ENCODE data around the gene SHH. TPM values are rescaled to one million over a fixed set of nuclear protein-coding genes. Genes with fewer than 3 reads are reported as not detected.

The SHH gene
- total RNA-seq, 4 donors from 2014 or later: 7.7 to 16.2 (median 11.3) TPM

- DNase-seq (ENCODE audit: low spot score in 2 of 2): no peak
- TF ChIP-seq, protein P1, sequence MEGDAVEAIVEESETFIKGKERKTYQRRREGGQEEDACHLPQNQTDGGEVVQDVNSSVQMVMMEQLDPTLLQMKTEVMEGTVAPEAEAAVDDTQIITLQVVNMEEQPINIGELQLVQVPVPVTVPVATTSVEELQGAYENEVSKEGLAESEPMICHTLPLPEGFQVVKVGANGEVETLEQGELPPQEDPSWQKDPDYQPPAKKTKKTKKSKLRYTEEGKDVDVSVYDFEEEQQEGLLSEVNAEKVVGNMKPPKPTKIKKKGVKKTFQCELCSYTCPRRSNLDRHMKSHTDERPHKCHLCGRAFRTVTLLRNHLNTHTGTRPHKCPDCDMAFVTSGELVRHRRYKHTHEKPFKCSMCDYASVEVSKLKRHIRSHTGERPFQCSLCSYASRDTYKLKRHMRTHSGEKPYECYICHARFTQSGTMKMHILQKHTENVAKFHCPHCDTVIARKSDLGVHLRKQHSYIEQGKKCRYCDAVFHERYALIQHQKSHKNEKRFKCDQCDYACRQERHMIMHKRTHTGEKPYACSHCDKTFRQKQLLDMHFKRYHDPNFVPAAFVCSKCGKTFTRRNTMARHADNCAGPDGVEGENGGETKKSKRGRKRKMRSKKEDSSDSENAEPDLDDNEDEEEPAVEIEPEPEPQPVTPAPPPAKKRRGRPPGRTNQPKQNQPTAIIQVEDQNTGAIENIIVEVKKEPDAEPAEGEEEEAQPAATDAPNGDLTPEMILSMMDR (IDR thresholded peaks at IDR 0.05): no peak
- TF ChIP-seq POLR2A (IDR thresholded peaks at IDR 0.05) (no peak), EP300 (IDR thresholded peaks at IDR 0.05) (no peak)
- 43 to 50% methylated on average over 3 of the region's 3 CpGs for WGBS, 2 donors
- no peaks in the 10 kb centered on the region for H3K36me3 ChIP-seq
- no peaks in the 10 kb centered on the region for H3K27me3 ChIP-seq
- peaks cover 0 to 15% (median 0%) of the 10 kb centered on the region in 4 donors for H3K9me3 ChIP-seq
- peaks cover 0 to 17% (median 0%) of the 10 kb centered on the region in 4 donors for H3K4me1 ChIP-seq
- no peak overlapping the region for H3K4me3 ChIP-seq
- no peak overlapping the region for H3K27ac ChIP-seq
Observed at GRCh38 chr7:155858521-155859061, 46.3 kb upstream of the SHH start.

DNA sequence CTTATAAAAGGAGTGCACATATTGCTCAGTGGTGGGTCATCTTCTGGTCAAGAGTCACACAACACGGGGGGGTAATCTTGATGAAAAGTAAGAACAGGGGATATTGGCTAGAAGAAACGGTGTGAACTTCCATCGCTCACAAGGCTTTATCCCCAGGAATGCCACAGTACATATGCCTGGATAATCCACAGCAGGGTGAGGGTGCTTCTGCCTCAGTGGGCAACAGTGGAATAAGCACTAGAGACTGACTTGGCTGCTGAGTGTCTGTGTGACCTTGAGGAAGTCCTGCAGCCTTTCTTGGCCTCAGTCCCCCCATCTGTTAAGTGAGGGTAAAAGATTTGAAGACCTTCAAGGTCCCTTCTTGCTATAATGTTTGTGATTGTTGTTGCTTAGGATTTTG, 44.9 kb upstream of the SHH start:
- TF ChIP-seq EP300 (IDR thresholded peaks at IDR 0.05): no peak
- no peak for TF ChIP-seq POLR2A (IDR thresholded peaks at IDR 0.05)
- TF ChIP-seq, protein P1 (IDR thresholded peaks at IDR 0.05): no peak
- Histone ChIP-seq H3K9me3 (peaks cover 0 to 15% (median 0%) of the 10 kb centered on the region in 4 donors), H3K4me1 (peaks cover 0 to 17% (median 0%) of the 10 kb centered on the region in 4 donors), H3K36me3 (no peaks in the 10 kb centered on the region), H3K27ac (no peak overlapping the region), H3K27me3 (no peaks in the 10 kb centered on the region), H3K4me3 (no peak overlapping the region)
- WGBS, 2 donors: 85 to 88% methylated on average over 3 of the region's 3 CpGs
- no peak for DNase-seq (ENCODE audit: low spot score in 2 of 2)

DNA sequence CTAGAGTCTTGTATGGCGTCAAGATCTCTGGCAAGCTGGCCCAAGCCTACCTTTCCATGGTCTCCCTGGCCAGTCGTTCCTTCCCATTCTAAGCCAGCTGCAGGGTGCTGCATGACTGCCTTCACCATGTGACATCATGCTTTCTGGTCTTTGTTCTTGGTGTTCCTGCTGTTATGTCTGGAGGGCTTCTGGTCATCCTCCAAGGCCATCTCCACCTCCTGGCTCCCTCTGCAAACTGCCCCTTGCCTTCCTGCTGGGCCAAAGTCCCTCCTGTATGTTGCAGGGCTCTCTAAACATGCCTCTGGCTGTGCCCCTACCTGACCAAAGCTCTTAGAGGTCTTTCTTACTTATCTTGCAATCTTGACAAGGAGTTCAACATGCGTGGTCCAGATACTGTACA, 44.4 kb upstream of the SHH start:
- Histone ChIP-seq H3K27me3 (no peaks in the 10 kb centered on the region), H3K4me3 (no peak overlapping the region), H3K27ac (no peak overlapping the region), H3K36me3 (no peaks in the 10 kb centered on the region), H3K9me3 (peaks cover 0 to 15% (median 0%) of the 10 kb centered on the region in 4 donors), H3K4me1 (peaks cover 0 to 17% (median 0%) of the 10 kb centered on the region in 4 donors)
- 87 to 90% methylated on average over 3 of the region's 3 CpGs for WGBS, 2 donors
- no peak for DNase-seq (ENCODE audit: low spot score in 2 of 2)
- no peak for TF ChIP-seq POLR2A (IDR thresholded peaks at IDR 0.05)
- TF ChIP-seq EP300 (IDR thresholded peaks at IDR 0.05): no peak
- TF ChIP-seq, protein P1 (IDR thresholded peaks at IDR 0.05): no peak

DNA sequence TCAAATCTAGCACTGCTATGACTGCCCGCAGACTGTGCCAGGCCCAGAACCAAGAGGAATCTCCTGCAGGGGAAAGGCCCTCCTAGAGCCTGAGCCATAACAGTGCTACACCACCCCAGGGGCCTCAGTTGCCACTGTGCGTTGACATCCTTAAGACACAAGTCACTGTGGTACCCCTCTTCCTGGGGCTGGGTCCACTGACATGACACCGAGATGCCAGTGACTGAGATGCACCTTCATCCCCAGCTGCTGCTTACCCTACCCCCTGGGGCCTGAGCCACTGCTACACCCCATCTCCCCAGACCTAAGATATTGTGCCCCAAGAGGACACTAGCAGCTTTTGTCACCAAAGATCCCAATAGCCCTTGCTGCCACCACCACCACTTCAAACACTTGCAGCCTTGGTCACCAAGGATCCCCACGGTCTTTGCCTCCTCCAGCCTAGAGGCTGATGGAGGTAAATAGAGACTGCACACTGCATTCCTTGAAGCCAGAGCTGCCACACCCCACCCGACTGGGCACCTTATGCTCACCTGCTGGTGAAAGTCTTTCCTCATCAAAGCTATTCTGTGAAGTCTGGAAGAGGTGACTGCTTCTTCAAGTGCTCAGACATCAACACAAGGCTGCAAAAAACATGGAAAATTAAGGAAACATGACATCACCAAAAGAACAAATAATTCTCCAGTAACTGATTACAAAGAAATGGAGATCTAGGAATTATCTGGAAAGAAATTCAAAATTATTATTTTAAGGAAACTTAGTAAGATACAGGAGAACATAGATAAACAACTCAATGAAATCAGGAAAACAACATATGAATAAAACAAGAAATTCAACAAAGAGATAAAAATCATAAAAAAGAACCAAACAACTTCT, 40.4 kb upstream of the SHH start:
- TF ChIP-seq, protein P1 (IDR thresholded peaks at IDR 0.05): no peak
- TF ChIP-seq POLR2A (IDR thresholded peaks at IDR 0.05) (no peak), EP300 (IDR thresholded peaks at IDR 0.05) (no peak)
- Histone ChIP-seq H3K27me3 (no peaks in the 10 kb centered on the region), H3K9me3 (peaks cover 0 to 15% (median 0%) of the 10 kb centered on the region in 4 donors), H3K36me3 (no peaks in the 10 kb centered on the region), H3K27ac (no peak overlapping the region), H3K4me1 (no peaks in the 10 kb centered on the region), H3K4me3 (no peak overlapping the region)
- WGBS, 2 donors: 78 to 82% methylated on average over 3 to 5 of the region's 5 CpGs
- DNase-seq (ENCODE audit: low spot score in 2 of 2): no peak

DNA sequence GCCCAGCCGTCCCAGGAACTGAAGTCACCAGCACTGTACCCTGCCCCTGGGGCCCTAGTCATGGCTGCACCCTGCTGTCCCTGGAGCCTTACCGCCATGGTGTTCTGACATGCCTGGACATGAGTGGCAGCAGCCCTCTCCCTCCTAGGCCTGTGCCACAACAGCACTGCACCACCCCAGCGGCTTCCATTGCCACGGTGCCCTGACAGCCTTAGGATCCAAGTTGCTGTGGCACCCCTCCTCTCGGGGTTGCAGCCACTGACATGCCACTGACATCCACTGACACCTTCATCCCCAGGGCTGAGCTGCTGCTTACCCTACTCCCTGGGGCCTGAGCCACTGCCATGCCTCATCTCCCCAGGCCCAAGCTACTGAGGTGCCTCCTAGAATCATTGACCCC, 39.6 kb upstream of the SHH start:
- H3K4me1 ChIP-seq: no peaks in the 10 kb centered on the region
- H3K36me3 ChIP-seq: no peaks in the 10 kb centered on the region
- peaks cover 0 to 15% (median 0%) of the 10 kb centered on the region in 4 donors for H3K9me3 ChIP-seq
- 80 to 91% methylated on average over 5 of the region's 5 CpGs for WGBS, 2 donors
- H3K4me3 ChIP-seq: no peak overlapping the region
- TF ChIP-seq POLR2A (IDR thresholded peaks at IDR 0.05): no peak
- TF ChIP-seq, protein P1 (IDR thresholded peaks at IDR 0.05): no peak
- TF ChIP-seq EP300 (IDR thresholded peaks at IDR 0.05): no peak
- H3K27me3 ChIP-seq: no peaks in the 10 kb centered on the region
- no peak for DNase-seq (ENCODE audit: low spot score in 2 of 2)
- H3K27ac ChIP-seq: no peak overlapping the region

Data from tibial nerve (tissue), 4 donors.